HepG2 (cell line): ENCODE data around the gene FNBP1L. TPM values are rescaled to one million over a fixed set of nuclear protein-coding genes. Genes with fewer than 3 reads are reported as not detected.
"Not testable (repeated sequence)": the region's sequence is repeated elsewhere in the genome, so short reads cannot be mapped to it uniquely, and the experiment has no call there.

Experiments
- ATAC-seq: fragments of 200-7000 bp; cut with Tn5 transposase; 3 replicates; pipeline ENCODE4 v1.9.1; 2020; ENCODE audit warnings: mild to moderate bottlenecking, moderate library complexity
- BruUV-seq: library from RNA; stranded (reverse); fragments of 400-500 nt; replicated peaks from 2 replicates; lab custom pipeline; 2021; lab: Mats Ljungman, UMichigan
- CTCF ChIA-PET: fragments of 300-600 bp; formaldehyde crosslinking; extraction: SDS; loops from one replicate; lab custom pipeline; 2021; ENCODE audit warnings: low total read pairs, inconsistent platforms, low intra/inter-chr PET ratio; lab: Yijun Ruan, JAX
- POLR2A ChIA-PET: fragments of 350-600 bp; sonication (Branson Sonifier 250); formaldehyde crosslinking; loops from one replicate; lab custom pipeline; 2020; ENCODE audit warnings: antibody characterized with exemption, inconsistent platforms; lab: Yijun Ruan, JAX
- DNase-seq: peaks from one replicate; pipeline ENCODE4 v3.0.0-alpha.2; 2015; ENCODE audit warnings: low spot score
- FAIRE-seq: peaks from 3 replicates; lab custom pipeline; 2011; peaks lifted over from hg19 to GRCh38; lab: Jason Lieb, UNC
- H2AFZ ChIP-seq: one replicate; pipeline ENCODE4 v1.6.1; 2011; ENCODE audit warnings: low read length, inconsistent platforms
- H3K27ac ChIP-seq: fragments of 300-600 bp; 3 replicates; pipeline ENCODE4 v1.8.0; 2011; ENCODE audit warnings: mixed run types, mild to moderate bottlenecking, mixed read lengths, low read length, inconsistent platforms; ENCODE audit not compliant: insufficient read depth; ENCODE audit errors: extremely low read length
- H3K27me3 ChIP-seq, 2 experiments: fragments of 200-600 bp in 1 of 2; 2 replicates in 1 of 2; 3 replicates in 1 of 2; pipeline versions ENCODE4 v1.6.0 to v1.8.0; 2011; ENCODE audit warnings: low read length in 2 of 2, mild to moderate bottlenecking in 2 of 2, moderate library complexity in 2 of 2, inconsistent platforms in 1 of 2; ENCODE audit not compliant: insufficient read depth in 2 of 2, control insufficient read depth in 1 of 2
- H3K36me3 ChIP-seq, 2 experiments: fragments of 200-600 bp in 1 of 2; replicated peaks in 1 of 2; 2 replicates in 1 of 2; 3 replicates in 1 of 2; pipeline versions ENCODE4 v1.5.1 to v1.8.0; 2011; ENCODE audit warnings: low read length in 2 of 2, inconsistent platforms in 1 of 2; ENCODE audit not compliant: insufficient read depth in 2 of 2, control insufficient read depth in 1 of 2
- H3K4me1 ChIP-seq: 2 replicates; pipeline ENCODE4 v1.5.1; 2012; ENCODE audit warnings: low read length, inconsistent platforms; ENCODE audit not compliant: insufficient read depth
- H3K4me2 ChIP-seq: 2 replicates; pipeline ENCODE4 v1.6.0; 2011; ENCODE audit warnings: low read depth, low read length, inconsistent platforms
- H3K4me3 ChIP-seq, 3 experiments: fragments of 200-600 bp in 1 of 3; sonication (generic), shearing (Covaris generic) in 1 of 3; replicated peaks in 1 of 3; 2 replicates each; pipeline ENCODE4 v1.5.1; 2011 to 2016; ENCODE audit warnings: low read length in 3 of 3, inconsistent platforms in 2 of 3, low read depth in 2 of 3, mild to moderate bottlenecking in 2 of 3, control low read depth in 1 of 3, mixed read lengths in 1 of 3; ENCODE audit not compliant: insufficient read depth in 1 of 3
- H3K79me2 ChIP-seq: one replicate; pipeline ENCODE4 v1.6.1; 2011; ENCODE audit warnings: low read length, inconsistent platforms; ENCODE audit not compliant: insufficient read depth
- H3K9ac ChIP-seq: 2 replicates; pipeline ENCODE4 v1.6.0; 2011; ENCODE audit warnings: mild to moderate bottlenecking, low read depth, low read length, inconsistent platforms; ENCODE audit not compliant: insufficient read depth
- H3K9me3 ChIP-seq: 2 replicates; pipeline ENCODE4 v1.5.1; 2012; ENCODE audit warnings: mild to moderate bottlenecking, low read length
- H4K20me1 ChIP-seq: 2 replicates; pipeline ENCODE4 v1.6.0; 2011; ENCODE audit warnings: inconsistent platforms, mild to moderate bottlenecking, low read length, moderate library complexity; ENCODE audit not compliant: insufficient read depth
- ADNP ChIP-seq: sonication (generic); formaldehyde crosslinking; IDR thresholded peaks from 2 replicates; pipeline ENCODE4 v1.4.0; 2020; ENCODE audit warnings: missing genetic modification reagents
- CEBPB ChIP-seq: IDR thresholded peaks from 2 replicates; pipeline ENCODE4 v1.6.1; 2011; ENCODE audit warnings: low read depth, low read length, improper control_type of control experiment, borderline replicate concordance
- CEBPG ChIP-seq: IDR thresholded peaks from 2 replicates; pipeline ENCODE4 v1.6.1; 2016
- CREM ChIP-seq, 2 experiments: sonication (generic) in 1 of 2; formaldehyde crosslinking in 1 of 2; IDR thresholded peaks; 2 replicates each; pipeline versions ENCODE4 v1.4.0 to v1.6.1; 2016 to 2020; ENCODE audit warnings: antibody characterized with exemption in 1 of 2, mild to moderate bottlenecking in 1 of 2, missing genetic modification reagents in 1 of 2
- MIER3 ChIP-seq: IDR thresholded peaks from 2 replicates; pipeline ENCODE4 v1.6.1; 2016; ENCODE audit warnings: missing compliant biosample characterization, borderline replicate concordance
- STAG1 ChIP-seq: sonication (generic); formaldehyde crosslinking; IDR thresholded peaks from 2 replicates; pipeline ENCODE4 v1.4.0; 2020; ENCODE audit warnings: missing genetic modification reagents
- THAP11 ChIP-seq: IDR thresholded peaks from 2 replicates; pipeline ENCODE4 v1.6.1; 2016; ENCODE audit warnings: missing biosample characterization, missing genetic modification reagents
- ZNF460 ChIP-seq: sonication (generic); formaldehyde crosslinking; IDR thresholded peaks from 2 replicates; pipeline ENCODE4 v1.5.1; 2020; ENCODE audit warnings: missing genetic modification reagents, mild to moderate bottlenecking, borderline replicate concordance
- ZNF567 ChIP-seq: sonication (generic); formaldehyde crosslinking; IDR thresholded peaks from 2 replicates; pipeline ENCODE4 v1.8.1; 2023; ENCODE audit warnings: mild to moderate bottlenecking, missing genetic modification reagents, borderline replicate concordance
- WGBS: methylation state at CpG from one replicate; pipeline ENCODE4 v1.1.6; 2017; ENCODE audit warnings: low lambda C conversion rate; 5-methylcytosine and 5-hydroxymethylcytosine counted together
- in situ Hi-C: cut with HindIII; loops from 2 replicates; pipeline ENCODE4 v1.10.0; 2017; ENCODE audit warnings: low pct_unique_long_range_greater_than_20kb; ENCODE audit not compliant: extremely low pct_ligation_motif_present
- intact Hi-C: fragments of 100-400 bp; cut with micrococcal nuclease; formaldehyde crosslinking; loops from one replicate; pipeline ENCODE4 v1.10.0; 2022; ENCODE audit not compliant: unreplicated experiment
- polyA plus RNA-seq, 8 experiments: library from polyadenylated mRNA; depleted of rRNA in 3 of 8; stranded (reverse) in 7 of 8; unstranded in 1 of 8; fragments of >200 nt; fragmentation: Illumina TruSeq in 4 of 8; extraction: Trizol in 4 of 8; gene quantifications; 2 replicates each; pipeline versions ENCODE4 v1.2.1 to v1.2.3, GENCODE V29; 2011 to 2016; ENCODE audit warnings: low read depth in 4 of 8, missing spikeins in 1 of 8, mixed read lengths in 1 of 8; ENCODE audit not compliant: insufficient read depth in 1 of 8
- total RNA-seq, 5 experiments: library from RNA; depleted of rRNA; stranded (reverse); fragments of >200 nt; fragmentation: Illumina TruSeq; extraction: Trizol; gene quantifications; 2 replicates each; pipeline ENCODE4 v1.2.3, GENCODE V29; 2016; ENCODE audit warnings: low read depth in 1 of 5
- TF ChIP-seq, protein P1 (sequence below): sonication (generic); formaldehyde crosslinking; IDR thresholded peaks from 2 replicates; pipeline ENCODE4 v1.4.0; 2020; ENCODE audit warnings: missing genetic modification reagents, borderline replicate concordance
- TF ChIP-seq, protein P2 (sequence below): sonication (generic); formaldehyde crosslinking; IDR thresholded peaks from 2 replicates; pipeline ENCODE4 v1.4.0; 2020; ENCODE audit warnings: missing genetic modification reagents
- TF ChIP-seq, protein P3 (sequence below): sonication (generic); formaldehyde crosslinking; IDR thresholded peaks from 2 replicates; pipeline ENCODE4 v1.4.0; 2020; ENCODE audit warnings: mild to moderate bottlenecking, missing genetic modification reagents

FNBP1L gene
- total and polyA plus RNA-seq, 2 of the 13 experiments (the other 11 are each of a cell fraction or from before 2014, with no cell fraction given) = 24.1 to 27.1 TPM

DNA sequence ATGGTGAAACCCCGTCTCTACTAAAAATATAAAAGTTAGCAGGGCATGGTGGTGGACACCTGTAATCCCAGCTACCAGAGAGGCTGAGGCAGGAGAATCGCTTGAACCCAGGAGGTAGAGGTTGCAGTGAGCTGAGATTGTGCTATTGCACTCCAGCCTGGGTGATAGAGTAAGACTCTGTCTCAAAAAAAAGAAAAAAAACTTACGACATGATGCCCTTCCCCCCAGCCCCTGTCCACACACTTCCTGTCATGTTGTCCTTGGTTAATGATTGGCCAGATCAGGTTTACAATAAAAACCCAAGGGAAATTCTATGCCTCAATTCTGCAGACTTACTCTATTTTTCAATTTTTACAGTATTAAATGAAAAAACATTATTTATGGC lies 143.4 kb downstream of the FNBP1L start:
- intact Hi-C loops = loop anchor here (5.0 kb wide), 1 partner anchor 144 kb away; the partner anchor contains the start of gene FNBP1L
- DNase-seq (peak; percentile 76), ATAC-seq (peak; percentile 52), FAIRE-seq (peak; percentile 21)
- Histone ChIP-seq H3K4me3 (peak overlapping the region in 2 of 3 experiments; percentile 86 to 88; a peak in 3 of 6 replicates), H3K36me3 (peaks cover 6 to 49% of the 10 kb centered on the region in 2 experiments), H3K4me1 (peaks cover 57% of the 10 kb centered on the region), H3K4me2 (peak overlapping the region; percentile 96), H3K27ac (peak overlapping the region; percentile 94), H3K79me2 (peaks cover 42% of the 10 kb centered on the region), H3K9ac (peak overlapping the region; percentile 96)
- H3K27me3 ChIP-seq; CTCF ChIA-PET; H2AFZ ChIP-seq; H3K9me3 ChIP-seq; BruUV-seq; in situ Hi-C loops; H4K20me1 ChIP-seq; TF ChIP-seq CREM (CRISPR knock-in tag; IDR thresholded peaks at IDR 0.05): not testable (repeated sequence)
- POLR2A ChIA-PET = interaction anchor here (0.8 to 4.9 kb wide), 16 partner anchors 10 to 288 kb away, joined by 3 to 214 read pairs (median 6); partner anchors contain the start of genes DNTTIP2, DR1 and FNBP1L
- 19% methylated on average over 3 of the region's 3 CpGs for WGBS
- TF ChIP-seq ZNF567 (CRISPR knock-in tag) = 0 out of 2 replicates have a peak, but pooled peaks have one; percentile 11
- TF ChIP-seq, protein P1, sequence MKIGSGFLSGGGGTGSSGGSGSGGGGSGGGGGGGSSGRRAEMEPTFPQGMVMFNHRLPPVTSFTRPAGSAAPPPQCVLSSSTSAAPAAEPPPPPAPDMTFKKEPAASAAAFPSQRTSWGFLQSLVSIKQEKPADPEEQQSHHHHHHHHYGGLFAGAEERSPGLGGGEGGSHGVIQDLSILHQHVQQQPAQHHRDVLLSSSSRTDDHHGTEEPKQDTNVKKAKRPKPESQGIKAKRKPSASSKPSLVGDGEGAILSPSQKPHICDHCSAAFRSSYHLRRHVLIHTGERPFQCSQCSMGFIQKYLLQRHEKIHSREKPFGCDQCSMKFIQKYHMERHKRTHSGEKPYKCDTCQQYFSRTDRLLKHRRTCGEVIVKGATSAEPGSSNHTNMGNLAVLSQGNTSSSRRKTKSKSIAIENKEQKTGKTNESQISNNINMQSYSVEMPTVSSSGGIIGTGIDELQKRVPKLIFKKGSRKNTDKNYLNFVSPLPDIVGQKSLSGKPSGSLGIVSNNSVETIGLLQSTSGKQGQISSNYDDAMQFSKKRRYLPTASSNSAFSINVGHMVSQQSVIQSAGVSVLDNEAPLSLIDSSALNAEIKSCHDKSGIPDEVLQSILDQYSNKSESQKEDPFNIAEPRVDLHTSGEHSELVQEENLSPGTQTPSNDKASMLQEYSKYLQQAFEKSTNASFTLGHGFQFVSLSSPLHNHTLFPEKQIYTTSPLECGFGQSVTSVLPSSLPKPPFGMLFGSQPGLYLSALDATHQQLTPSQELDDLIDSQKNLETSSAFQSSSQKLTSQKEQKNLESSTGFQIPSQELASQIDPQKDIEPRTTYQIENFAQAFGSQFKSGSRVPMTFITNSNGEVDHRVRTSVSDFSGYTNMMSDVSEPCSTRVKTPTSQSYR (CRISPR knock-in tag) = peak; percentile 95
- 0 out of 2 replicates have a peak, but pooled peaks have one; percentile 35 for TF ChIP-seq MIER3
- TF ChIP-seq CREM (IDR thresholded peaks at IDR 0.05) = peak; percentile 8; the same call in 1 of the 2 replicates
- 0 out of 2 replicates have a peak, but pooled peaks have one; percentile 1 for TF ChIP-seq THAP11 (CRISPR knock-in tag)
- peak; percentile 60; the same call in 1 of the 2 replicates for TF ChIP-seq ZNF460 (CRISPR knock-in tag)
- TF ChIP-seq STAG1 (CRISPR knock-in tag) = peak; percentile 2; the same call in 1 of the 2 replicates
- TF ChIP-seq CEBPB = 0 out of 2 replicates have a peak, but pooled peaks have one; percentile 27
- peak; percentile 44 for TF ChIP-seq CEBPG (CRISPR knock-in tag)
- TF ChIP-seq, protein P2, sequence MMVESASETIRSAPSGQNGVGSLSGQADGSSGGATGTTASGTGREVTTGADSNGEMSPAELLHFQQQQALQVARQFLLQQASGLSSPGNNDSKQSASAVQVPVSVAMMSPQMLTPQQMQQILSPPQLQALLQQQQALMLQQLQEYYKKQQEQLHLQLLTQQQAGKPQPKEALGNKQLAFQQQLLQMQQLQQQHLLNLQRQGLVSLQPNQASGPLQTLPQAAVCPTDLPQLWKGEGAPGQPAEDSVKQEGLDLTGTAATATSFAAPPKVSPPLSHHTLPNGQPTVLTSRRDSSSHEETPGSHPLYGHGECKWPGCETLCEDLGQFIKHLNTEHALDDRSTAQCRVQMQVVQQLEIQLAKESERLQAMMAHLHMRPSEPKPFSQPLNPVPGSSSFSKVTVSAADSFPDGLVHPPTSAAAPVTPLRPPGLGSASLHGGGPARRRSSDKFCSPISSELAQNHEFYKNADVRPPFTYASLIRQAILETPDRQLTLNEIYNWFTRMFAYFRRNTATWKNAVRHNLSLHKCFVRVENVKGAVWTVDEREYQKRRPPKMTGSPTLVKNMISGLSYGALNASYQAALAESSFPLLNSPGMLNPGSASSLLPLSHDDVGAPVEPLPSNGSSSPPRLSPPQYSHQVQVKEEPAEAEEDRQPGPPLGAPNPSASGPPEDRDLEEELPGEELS = peak; percentile 34
- TF ChIP-seq, protein P3, sequence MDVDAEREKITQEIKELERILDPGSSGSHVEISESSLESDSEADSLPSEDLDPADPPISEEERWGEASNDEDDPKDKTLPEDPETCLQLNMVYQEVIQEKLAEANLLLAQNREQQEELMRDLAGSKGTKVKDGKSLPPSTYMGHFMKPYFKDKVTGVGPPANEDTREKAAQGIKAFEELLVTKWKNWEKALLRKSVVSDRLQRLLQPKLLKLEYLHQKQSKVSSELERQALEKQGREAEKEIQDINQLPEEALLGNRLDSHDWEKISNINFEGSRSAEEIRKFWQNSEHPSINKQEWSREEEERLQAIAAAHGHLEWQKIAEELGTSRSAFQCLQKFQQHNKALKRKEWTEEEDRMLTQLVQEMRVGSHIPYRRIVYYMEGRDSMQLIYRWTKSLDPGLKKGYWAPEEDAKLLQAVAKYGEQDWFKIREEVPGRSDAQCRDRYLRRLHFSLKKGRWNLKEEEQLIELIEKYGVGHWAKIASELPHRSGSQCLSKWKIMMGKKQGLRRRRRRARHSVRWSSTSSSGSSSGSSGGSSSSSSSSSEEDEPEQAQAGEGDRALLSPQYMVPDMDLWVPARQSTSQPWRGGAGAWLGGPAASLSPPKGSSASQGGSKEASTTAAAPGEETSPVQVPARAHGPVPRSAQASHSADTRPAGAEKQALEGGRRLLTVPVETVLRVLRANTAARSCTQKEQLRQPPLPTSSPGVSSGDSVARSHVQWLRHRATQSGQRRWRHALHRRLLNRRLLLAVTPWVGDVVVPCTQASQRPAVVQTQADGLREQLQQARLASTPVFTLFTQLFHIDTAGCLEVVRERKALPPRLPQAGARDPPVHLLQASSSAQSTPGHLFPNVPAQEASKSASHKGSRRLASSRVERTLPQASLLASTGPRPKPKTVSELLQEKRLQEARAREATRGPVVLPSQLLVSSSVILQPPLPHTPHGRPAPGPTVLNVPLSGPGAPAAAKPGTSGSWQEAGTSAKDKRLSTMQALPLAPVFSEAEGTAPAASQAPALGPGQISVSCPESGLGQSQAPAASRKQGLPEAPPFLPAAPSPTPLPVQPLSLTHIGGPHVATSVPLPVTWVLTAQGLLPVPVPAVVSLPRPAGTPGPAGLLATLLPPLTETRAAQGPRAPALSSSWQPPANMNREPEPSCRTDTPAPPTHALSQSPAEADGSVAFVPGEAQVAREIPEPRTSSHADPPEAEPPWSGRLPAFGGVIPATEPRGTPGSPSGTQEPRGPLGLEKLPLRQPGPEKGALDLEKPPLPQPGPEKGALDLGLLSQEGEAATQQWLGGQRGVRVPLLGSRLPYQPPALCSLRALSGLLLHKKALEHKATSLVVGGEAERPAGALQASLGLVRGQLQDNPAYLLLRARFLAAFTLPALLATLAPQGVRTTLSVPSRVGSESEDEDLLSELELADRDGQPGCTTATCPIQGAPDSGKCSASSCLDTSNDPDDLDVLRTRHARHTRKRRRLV (CRISPR knock-in tag) = 0 out of 2 replicates have a peak, but pooled peaks have one; percentile 13
- TF ChIP-seq ADNP = 0 out of 2 replicates have a peak, but pooled peaks have one; percentile 51
